COLO829 (cell line): ENCODE results near the gene HOXB9.

Experiments used
- DNase-seq: peaks from one replicate; pipeline ENCODE4 v3.0.0; 2012; ENCODE audit warnings: low spot score

HOXB9 gene

DNA sequence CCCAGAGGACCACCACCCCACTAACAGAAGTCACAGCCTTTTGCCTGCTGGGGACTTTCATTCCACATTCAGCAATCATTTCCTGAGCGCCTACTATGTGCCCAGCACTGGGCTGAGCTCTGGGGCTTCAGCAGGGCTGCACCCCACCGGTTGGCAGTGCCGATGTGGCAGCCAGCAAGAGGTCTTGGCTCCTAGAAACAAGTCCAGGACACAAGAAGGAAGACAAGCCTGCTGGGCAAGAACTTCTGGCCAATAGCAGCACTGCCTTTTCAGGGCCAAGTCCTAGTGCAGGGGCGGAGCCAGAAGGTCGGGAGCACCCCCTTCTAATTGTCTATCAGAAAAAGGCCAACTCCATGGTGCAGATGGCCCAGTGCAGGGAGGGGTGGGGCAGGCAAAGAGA is 13.0 kb upstream of the HOXB9 start:
- no peak for DNase-seq

DNA sequence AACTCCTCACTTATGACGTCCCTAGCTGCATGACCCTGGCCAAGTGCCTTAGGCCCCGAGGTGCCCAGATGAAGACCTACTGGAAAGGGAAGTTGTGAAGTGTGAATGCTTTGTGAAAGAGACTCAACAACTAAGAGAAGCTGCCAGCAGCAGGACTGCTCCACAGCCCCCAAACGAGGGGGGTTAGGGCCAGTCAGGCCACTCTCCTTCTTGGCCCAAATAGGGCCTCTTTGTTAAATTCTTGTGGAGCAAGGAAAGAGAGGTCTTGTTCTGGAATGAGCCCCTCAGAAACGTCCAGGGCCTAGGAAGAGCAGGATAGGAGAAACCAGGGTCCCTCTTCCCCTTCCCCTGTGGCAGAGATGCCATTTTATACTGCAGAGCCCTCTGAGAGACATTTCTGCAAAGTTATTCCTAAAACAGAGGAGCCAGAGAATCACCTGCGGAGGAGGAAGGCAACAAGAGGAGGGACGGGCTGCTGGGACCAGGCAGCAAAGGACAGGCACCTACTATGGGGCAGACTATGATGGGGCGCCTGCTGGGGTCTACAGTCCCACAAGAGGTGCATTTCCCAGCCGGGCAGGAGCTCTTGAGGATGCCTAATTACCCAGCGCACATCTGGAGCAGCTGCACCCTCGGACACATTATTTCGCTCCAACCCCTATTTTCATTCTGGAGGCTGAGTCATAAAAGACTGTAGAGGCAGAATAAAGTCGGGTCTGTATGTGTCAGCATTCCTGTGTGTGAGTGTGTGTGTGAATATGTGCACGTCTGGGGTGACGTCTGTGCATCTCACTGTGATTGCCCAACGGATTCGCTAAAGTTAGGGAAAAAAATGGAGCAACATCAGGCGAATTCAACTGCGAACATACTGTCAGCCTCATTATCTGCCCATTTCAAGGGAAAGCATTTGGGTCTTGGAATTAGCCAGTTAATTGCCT is 11.4 kb upstream of the HOXB9 start:
- no peak for DNase-seq

DNA sequence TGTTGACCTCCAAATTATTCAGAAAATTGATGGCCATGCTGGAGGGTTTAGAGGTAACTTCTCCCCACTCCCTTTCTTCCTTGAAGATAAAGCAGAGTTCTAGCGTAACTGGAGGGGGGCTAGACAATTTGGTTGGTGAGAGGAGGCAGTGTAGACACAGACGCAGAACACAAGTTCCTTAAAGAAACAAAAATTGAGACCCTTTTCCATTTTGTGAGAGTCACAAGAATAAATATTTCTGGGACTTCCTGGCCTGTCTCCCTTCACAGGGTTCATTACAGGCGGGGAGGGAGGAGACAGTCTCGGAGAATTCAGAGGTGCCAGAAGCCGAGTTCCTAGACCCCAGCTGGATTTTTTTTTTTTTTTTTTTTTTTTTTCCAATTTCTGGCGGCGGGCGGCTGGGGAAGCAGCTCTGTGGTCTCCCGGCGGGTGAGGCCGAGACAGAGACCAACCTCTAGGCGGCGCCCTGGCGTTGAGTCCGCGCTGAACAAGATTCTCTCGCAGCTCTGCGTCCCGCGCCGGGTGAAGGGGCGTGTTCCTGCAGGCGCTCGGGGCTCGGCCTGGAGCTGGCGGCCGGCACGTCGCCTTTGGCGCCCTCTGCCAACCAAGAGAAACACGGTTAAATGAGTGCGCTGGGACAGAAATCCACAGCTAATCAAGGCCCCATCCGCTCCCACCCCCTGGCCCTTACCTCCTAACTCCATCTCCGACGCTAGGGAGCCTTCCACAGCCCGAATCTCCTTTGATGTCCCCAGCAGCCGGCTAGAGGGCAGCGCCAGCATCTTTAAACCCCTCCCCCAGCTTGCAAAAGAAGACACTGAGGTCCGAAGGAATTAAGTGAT is 10.2 kb upstream of the HOXB9 start:
- peak; percentile 78 for DNase-seq

DNA sequence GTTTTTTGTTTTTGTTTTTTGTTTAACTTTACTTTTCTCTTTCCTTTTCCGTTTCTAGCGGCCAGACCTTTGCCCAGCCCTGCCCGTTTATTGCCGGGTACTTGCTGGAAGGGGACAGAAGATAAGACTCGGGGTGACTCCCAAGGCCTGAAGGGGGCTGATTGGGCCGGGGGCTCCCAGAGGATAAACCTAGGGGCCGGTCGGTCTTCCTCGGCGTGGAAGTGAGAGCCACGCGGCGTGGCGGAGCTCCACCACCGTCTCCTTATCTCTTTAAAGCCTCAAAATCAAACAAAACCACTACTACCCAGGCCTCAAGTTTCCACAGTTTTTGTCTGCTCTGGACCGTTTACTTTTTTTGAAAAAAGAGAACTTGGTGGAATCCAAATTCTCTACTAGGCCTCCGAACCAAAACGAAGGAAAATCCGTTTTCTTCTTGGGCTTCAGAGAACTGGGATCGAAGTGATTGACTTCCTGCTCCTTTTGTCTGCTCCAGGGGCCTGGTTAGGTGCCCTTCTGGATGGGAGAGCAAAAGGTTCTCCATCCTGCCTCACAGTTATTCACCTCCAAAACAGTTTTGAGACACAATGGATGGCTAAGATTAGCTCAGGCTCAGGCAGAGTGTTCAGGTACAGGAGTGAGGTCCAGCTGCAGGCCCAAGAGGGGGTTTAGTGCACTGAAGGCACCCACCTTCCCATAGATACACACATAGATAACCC is 8.5 kb upstream of the HOXB9 start:
- no peak for DNase-seq

DNA sequence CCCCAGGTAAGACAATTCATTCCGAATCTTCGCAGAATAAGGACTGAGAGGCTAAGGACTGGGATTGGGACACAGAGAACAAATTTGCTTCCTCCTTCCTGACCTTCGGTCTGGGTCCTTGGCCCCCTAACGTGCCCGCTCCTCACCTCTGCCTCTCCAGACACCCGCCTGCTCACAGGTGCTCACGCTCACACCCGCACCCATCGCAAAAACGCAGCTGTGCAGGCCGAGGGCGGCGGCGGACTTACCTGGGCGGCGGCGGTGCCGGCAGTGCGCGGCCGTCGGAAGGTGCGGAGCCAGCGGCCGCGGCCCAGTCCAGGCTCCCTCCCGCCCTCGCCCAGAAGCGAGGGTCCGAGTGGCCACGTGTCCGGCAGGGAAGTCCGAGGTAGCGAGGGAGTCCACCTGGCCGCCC is 7.1 kb upstream of the HOXB9 start:
- DNase-seq = no peak

DNA sequence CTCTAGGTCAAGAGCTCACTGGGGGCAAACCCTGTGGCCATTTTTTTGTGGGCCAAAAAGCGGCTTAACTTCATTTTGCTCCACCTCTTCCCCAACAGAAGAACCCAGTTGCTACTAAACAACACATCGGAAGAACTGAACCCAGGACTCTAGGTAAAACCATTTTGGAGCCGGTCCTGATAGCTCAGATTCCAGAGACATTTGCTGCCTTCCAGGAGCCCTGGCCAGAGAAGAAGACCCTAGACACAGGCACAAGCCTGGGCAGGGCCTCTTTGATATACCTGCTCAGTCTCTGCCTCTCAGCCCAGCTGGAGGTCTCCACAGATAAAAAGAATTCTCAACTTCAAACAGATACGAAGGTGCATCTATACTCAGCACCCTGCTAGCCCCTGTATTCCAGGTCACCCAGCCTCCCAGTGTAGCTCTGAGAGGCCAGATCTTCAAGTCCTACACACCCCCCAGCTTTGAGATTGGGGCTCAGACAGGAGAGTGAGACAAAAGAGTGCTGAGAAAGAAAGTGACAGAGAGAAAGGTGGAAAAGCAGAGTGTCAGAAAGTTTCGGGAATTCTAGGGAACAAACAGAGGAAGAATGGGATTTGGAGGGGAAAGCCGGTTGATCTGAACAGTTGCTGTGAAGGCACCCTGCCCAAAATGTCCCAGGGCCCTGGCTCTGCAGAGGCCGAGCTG is 6.6 kb upstream of the HOXB9 start:
- DNase-seq = no peak

DNA sequence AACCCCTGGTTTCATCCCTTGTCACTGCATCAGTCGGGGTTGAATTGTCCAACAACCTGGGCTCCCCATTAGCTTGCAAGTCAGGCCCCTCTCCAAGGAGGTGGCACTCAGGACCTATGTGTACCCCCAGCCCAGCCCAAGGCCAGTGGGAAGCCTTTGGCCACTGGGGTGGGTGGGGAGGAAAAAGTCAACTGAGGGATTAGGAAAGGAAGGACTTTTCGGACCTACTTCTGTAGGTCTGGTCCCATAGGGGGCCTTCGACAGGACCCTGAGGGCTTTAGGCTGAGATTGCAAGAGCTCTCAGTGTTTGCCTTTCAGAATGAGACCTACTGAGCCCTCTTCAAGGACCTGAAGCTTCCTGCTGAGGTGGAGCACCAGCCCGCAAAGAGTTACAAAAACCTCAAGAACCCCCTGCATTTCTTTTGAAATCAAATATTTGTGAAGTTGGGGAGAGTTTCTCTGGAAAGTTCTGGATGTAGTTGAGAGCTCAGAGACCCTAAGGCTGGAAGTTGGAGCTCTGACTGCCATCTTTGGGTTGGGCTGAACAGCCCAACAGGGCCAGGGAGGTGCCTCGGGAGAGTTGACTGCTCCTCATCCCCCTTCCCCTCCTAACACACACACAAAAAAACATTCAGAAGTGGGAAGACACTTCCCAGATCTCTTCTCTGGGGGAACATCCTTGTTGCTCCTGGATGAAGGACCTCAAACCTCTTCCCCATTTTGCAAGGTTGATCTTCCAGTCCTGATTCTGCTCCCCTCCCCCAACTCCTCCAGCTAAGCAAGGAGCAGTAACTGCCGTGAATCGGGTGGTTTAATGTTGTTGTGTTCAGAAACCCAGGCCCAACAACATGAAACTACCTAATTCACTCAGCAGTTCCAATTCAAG is 5.8 kb upstream of the HOXB9 start:
- DNase-seq = no peak

DNA sequence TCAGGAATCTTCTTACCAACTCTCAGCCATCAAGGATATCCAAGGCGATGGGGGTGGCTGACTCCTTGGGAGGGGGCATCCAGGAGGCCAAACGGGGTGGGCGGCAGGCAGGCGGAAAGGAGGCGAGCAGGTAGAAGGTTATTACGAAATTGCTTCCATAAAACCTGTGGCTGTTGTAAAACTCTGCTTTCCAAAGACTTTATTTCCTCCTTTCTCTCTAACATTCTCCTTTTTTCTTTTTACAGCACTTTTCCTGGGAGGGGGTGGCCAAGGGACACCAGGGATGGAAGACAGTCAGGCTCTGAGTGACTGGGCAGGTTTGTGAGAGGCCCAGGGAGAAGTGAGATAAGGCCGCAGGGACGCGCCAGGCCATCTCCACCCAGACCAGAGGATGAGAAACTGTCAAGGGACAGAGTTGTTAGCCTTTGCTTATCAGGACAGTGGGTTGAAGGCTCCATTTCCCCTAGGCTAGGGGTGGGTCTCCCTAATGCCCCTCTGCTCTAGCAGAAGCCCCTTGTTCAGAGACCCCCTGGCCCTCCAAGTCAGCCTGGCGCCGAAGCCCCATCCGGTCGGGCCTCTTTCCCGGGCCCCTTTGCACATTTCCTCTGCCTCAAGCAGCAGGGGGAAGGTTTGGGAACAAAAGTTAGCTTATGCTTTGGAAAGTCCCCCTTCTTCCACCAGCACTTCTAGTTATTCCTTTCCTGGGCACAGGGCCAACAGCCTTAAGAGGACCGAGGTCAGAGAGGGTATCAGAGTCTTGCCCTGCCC is 5.0 kb upstream of the HOXB9 start:
- DNase-seq = no peak

DNA sequence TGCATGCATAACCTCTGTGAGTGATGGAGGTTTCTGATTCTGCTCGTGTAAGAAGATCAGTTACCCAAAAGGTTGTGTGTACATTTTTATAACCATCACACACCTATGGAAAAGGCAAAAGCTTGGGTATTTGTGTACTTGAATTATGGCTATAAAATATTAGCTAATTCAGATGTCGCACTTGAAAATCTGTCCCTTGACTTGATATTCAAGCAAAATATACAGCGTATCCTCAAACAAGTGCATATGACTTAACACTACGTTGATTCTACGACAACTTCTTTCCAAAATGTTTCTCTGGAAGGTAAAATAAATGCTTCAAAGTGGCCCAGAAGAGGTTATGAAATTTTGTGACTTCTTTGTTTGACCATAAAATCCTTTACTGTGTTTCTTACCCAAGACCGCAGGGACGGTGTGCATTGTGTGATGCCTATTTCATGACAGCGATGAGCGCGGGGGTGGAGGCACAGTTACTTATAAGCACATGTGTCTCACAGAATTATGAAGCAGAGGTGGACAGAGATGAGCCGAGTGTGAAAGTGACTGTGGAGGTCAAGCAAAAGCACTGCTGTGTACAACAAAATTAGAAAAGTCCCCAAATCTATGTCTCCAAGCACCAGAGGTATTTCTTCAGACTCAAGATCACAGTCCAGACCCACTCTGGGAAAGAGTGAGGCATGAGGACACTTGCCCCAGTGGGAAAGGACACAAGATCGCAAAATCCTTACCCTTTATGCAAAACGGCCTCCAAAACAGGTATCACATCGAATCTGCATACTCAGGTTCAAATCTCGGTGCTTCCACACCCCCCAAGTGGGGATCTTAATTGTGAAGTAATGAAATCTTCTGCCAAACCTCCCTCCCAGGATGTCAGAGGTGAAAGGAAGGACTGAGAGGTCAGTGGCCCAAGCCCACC is 4.1 kb upstream of the HOXB9 start:
- no peak for DNase-seq

DNA sequence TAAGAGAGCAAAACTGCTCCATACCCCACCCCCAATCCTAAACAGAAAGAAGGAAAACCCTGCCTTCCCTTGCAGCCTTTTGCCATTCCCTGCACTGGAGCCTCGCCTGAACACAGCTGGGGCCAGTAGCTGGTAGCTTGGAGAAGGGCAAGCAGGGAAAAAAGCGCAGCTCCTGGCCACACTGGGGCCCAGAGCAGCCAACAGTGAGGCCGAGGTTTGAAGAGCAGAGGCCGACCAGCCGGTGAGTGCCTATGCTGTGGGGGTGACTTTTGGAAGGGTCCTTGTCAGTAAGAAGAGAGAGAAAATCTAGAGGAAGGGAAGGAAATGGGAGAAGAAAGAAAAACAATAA is 3.2 kb upstream of the HOXB9 start:
- no peak for DNase-seq

DNA sequence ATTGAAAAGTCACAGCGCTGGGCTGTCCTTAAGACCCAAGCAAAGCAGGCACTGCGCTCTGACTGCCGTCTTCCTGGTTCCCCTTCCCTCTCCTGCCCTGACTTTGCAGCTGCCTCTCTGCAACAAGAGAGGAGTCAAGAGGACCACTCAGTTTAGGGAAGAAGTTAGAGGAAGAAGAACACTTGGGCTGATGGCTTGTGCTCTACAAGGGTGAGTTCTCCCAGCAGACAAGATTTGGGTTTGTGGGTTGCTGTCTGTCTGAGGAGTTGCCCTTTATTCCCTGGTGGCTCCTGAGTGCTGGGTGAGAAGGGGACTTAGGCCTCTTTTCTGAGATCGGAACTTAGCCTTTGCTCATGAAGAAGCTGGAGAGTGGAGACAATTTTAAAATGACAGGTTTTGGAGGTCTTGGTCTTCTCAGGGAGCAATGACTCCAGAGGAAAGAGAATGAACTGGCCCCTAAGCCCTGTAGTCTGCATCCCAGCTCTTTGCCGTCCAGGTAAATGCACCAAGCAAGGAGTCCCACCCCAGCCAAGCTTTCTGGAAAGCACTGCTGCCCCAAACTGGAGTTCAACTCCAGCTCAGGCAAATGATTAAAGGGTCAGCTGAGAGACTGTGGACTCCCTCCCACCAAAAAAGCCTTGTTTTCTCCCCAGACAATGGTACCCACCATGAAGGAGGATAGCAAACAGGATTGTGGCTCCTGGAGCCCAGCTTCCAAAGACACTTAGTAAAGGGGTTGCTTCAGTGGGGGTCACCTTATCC is 2.7 kb upstream of the HOXB9 start:
- DNase-seq = no peak

DNA sequence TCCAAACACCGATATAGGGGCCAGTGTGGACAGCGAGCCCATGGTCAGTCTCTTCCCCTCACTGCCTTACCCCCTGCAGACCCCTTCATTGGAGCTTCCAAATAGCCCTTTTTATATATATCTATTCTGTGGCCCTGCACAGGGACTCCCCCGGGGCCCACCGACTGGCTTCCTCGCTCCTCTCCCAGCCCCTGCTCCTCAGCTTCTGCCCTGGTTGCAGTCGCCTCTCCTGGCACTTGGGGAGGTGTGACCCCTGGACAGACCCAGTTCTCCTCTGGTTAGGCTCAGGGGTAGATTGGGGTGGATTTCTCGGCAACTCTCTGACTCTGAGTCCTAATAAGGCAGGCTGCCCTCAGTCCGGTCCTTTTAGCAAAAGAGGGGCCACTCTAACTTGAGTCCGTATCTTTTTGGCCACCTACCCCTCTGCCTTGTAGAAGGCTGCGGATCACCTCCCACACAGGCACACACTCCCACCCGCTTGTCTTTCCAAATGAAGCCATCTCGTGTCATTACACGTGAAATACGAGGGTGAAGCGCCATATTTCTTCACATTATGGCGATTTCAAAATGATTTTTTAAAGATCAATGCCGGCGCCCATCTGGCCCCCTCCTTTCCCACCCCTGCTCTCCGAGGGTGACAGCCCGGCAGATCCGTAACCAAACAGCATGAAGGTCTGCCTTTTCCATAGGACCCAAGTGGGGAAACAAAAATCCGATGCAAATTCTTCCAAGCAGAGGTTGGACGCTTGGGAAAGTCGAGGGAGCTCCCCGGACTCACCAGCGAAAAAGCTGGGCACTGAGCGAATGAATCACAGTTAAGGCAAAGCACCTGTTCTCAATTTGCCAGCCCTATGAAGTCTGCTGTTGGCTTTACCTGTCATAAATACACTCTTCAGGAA is 1.7 kb upstream of the HOXB9 start:
- DNase-seq = no peak

DNA sequence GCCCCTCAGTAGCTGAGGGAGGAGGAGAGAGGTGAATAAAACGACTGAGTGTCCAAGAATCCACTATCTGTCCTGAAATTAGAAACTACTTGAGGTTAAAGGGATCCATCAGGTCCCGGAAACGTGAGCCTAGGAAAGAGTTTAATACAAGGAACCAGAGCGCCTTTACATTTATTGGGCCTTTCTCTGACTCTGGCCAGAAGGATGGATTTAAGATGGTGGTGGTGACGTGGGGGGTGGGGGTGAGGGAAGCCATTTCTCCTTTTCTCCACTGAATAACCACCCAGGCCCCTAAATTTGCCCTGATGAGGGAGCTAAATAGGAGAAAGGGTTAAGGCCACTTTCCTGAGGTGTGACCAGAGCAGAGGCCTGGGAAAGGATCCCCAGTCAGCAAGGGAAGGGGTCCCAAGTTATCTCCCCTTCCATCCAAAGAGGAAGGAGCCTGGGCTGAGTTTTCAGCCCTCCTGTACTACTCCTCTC is 1.0 kb upstream of the HOXB9 start:
- no peak for DNase-seq

DNA sequence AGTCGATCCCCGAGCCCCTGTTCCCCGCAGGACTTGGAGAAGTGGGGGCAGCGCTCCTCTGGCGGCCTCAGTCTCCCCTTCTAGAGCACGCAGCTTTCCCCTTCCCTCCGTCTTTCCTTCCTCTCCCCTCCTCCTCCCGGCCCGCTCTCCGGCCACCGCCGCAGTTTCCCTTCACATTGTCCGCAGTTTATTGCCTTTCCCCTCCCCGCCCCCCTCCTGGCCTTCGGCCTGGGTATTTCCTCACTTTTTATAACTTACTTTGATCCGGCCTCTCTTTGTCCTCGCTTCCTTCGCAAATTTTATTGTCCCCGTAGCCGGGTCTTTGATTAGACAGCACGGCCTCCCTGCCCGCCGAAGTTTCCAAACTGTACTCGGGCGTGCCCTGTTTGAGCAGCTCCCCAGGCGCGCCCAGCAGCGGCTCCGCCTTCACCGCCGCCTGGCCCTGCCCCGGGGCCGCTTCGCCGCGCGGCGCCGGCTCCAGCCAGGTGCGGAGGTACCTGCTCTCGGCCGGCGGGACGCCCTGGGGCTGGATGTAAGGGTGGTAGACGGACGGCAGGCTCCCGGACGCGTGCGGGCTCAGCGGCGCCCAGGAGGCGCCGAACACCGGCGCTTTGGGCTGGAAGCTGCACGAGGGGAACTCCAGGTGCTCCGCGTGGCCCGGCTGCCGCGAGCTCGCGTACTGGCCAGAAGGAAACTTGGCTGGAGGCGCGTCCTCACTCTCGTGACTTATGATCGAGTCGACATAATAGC is 488 bp downstream of the HOXB9 start:
- DNase-seq = no peak

DNA sequence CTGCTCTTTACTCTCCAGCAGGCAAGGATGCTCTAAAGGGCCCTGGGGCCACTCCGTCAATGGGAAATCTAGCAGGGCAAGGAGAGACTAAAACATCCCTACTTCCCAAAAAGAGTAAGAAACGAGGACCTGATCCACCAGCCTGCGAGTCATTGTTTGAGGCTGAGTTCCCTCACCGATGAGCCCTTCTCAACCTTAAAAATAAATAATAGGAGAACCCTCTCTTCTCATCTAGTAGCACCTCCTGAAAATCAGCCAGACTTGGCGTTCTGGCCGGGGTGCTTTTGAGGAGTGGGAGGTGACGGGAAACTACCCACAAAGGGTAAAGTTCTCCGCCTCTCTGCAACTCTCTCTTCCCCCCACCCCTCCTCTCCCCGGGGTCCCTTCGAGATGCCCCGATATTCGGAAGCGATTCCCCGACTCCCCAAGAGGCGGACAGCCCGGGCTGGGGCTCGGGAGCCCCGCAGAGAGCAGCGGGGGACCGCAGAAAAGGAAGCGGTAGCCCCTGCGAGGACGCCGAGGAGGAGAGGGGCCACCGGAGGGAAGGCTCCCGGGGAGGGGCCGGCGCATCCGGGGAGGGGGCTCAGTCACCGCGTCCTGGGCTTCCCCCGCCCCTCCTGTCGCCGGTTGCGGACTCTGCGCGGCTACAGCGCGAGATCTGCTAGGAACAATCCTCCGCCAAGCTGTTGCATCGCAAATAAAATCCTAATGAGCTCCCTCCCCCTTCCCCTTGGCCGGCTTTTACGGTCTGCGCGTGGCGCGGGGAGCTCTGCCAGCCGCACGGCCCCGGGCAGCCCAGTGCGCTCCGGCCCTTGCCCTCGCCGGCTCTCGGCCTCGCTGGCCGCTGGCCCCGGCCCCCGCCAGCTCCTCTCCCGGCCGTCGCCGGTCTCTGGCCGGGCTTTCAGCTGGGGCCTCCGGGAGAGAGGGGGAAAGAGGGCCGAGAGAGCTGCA is 1.3 kb downstream of the HOXB9 start:
- DNase-seq = no peak
